OCI-LY3 (cell line): Measurements from ENCODE around the gene IRF2BP2.
A peak's percentile ranks its signal among the peaks of the same experiment; 100 is the strongest.

Source experiments
- H2AFZ ChIP-seq: fragments of 200-600, 300-600 bp; shearing (Covaris generic); 2 replicates; pipeline ENCODE4 v1.6.0; 2014; ENCODE audit warnings: antibody characterized with exemption, low read depth, low read length
- H3K27ac ChIP-seq: fragments of 200-600, 300-600 bp; sonication (generic); 2 replicates; pipeline ENCODE4 v1.5.1; 2014; ENCODE audit warnings: mild to moderate bottlenecking, low read length, moderate library complexity, mixed read lengths
- H3K27me3 ChIP-seq: fragments of 200-600, 300-600 bp; sonication (generic); 2 replicates; pipeline ENCODE4 v1.6.1; 2014; ENCODE audit warnings: low read depth, low read length, mixed read lengths
- H3K36me3 ChIP-seq: fragments of 200-600, 300-600 bp; sonication (generic); replicated peaks from 2 replicates; pipeline ENCODE3; 2014; ENCODE audit warnings: low read depth, low read length, mixed read lengths
- H3K4me1 ChIP-seq: fragments of 300-600, 200-600 bp; sonication (generic); 2 replicates; pipeline ENCODE4 v1.6.1; 2014; ENCODE audit warnings: low read length, mixed read lengths
- H3K4me2 ChIP-seq: fragments of 200-600, 300-600 bp; sonication (generic); 2 replicates; pipeline ENCODE4 v1.6.1; 2014; ENCODE audit warnings: low read length, mixed read lengths
- H3K4me3 ChIP-seq: fragments of 300-600, 200-600 bp; sonication (generic); 2 replicates; pipeline ENCODE4 v1.5.1; 2014; ENCODE audit warnings: antibody characterized with exemption, mild to moderate bottlenecking, low read length, moderate library complexity
- H3K79me2 ChIP-seq: fragments of 300-600, 200-600 bp; shearing (Covaris generic); 2 replicates; pipeline ENCODE4 v1.6.1; 2014; ENCODE audit warnings: mild to moderate bottlenecking, low read length, mixed read lengths
- H3K9ac ChIP-seq: fragments of 300-600, 200-600 bp; shearing (Covaris generic); 2 replicates; pipeline ENCODE4 v1.6.0; 2014; ENCODE audit warnings: mild to moderate bottlenecking, low read length, moderate library complexity
- H3K9me3 ChIP-seq: fragments of 200-600, 300-600 bp; shearing (Covaris generic); 2 replicates; pipeline ENCODE4 v1.6.1; 2014; ENCODE audit warnings: low read length, mixed read lengths; ENCODE audit not compliant: insufficient read depth
- H4K20me1 ChIP-seq: fragments of 200-600, 300-600 bp; sonication (generic); 2 replicates; pipeline ENCODE4 v1.6.1; 2016; ENCODE audit warnings: low read length, mixed read lengths; ENCODE audit not compliant: insufficient read depth
- EZH2phosphoT487 ChIP-seq: fragments of 200-600 bp; shearing (Covaris generic); IDR thresholded peaks from 2 replicates; pipeline ENCODE4 v1.6.1; 2018; ENCODE audit warnings: antibody characterized with exemption, mixed run types, low read depth
- TF ChIP-seq, protein P1 (sequence below): fragments of 200-600, 300-600 bp; sonication (generic); IDR thresholded peaks from 2 replicates; pipeline ENCODE4 v1.5.1; 2014; ENCODE audit warnings: antibody characterized with exemption, low read length, low read depth

IRF2BP2 gene

DNA sequence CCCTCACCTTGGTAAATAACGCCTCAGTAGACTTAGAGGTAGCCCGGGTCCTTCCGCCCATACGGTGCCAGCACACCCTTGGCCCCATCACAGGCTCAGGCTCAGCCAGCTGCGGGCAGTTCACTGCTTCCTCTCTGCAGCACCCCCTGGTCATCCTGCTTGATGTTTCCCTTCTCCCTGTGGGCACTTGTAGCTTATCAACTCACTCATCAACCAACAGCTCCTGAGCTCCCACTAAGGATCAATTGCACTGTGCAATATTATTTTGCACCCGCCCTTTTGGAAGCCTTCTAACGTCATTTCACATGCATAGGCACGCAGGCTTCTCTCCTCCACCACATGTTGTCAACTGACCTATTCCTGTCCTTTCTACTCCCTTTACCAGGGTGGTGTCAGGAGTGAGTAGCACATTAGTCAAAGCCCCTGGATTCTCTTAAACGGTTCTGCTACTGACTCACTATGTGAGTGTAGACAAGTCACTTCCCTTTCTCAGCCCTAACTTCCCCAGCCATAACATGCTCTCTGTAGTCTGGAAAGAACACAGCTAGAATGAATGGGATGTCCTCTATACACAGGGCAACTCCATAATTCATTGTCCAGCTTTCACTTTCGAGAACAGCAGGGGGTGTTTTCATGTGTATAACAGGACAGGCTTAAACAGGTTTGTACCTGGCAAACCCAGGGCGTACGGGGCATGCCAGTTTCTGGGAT is 47.1 kb upstream of the IRF2BP2 start:
- peak overlapping the region; percentile 14 for H3K4me2 ChIP-seq

GRCh38 chr1:234656070-234656895 is 46.3 kb upstream of the IRF2BP2 start:
- Histone ChIP-seq H3K9me3 (no peaks in the 10 kb centered on the region; the same call in 1 of the 2 replicates), H3K27ac (no peak overlapping the region), H3K79me2 (no peaks in the 10 kb centered on the region), H4K20me1 (no peaks in the 10 kb centered on the region), H3K36me3 (no peaks in the 10 kb centered on the region), H2AFZ (no peak overlapping the region), H3K4me3 (no peak overlapping the region), H3K4me2 (no peak overlapping the region), H3K9ac (no peak overlapping the region), H3K27me3 (peaks cover 7% of the 10 kb centered on the region; the same call in 1 of the 2 replicates), H3K4me1 (peaks cover 12% of the 10 kb centered on the region)
- no peak for TF ChIP-seq EZH2phosphoT487
- TF ChIP-seq, protein P1, sequence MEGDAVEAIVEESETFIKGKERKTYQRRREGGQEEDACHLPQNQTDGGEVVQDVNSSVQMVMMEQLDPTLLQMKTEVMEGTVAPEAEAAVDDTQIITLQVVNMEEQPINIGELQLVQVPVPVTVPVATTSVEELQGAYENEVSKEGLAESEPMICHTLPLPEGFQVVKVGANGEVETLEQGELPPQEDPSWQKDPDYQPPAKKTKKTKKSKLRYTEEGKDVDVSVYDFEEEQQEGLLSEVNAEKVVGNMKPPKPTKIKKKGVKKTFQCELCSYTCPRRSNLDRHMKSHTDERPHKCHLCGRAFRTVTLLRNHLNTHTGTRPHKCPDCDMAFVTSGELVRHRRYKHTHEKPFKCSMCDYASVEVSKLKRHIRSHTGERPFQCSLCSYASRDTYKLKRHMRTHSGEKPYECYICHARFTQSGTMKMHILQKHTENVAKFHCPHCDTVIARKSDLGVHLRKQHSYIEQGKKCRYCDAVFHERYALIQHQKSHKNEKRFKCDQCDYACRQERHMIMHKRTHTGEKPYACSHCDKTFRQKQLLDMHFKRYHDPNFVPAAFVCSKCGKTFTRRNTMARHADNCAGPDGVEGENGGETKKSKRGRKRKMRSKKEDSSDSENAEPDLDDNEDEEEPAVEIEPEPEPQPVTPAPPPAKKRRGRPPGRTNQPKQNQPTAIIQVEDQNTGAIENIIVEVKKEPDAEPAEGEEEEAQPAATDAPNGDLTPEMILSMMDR, result no peak

More for the DNA sequence above, 47.1 kb upstream of the IRF2BP2 start:
- H3K27me3 ChIP-seq, result peaks cover 13% of the 10 kb centered on the region; the same call in 1 of the 2 replicates
- no peak overlapping the region for H2AFZ ChIP-seq
- H3K4me3 ChIP-seq, result no peak overlapping the region
- H3K79me2 ChIP-seq, result no peaks in the 10 kb centered on the region
- H3K4me1 ChIP-seq, result peaks cover 12% of the 10 kb centered on the region
- no peaks in the 10 kb centered on the region for H3K36me3 ChIP-seq
- H4K20me1 ChIP-seq, result no peaks in the 10 kb centered on the region
- TF ChIP-seq, protein P1, result no peak
- no peak for TF ChIP-seq EZH2phosphoT487
- no peaks in the 10 kb centered on the region; the same call in 1 of the 2 replicates for H3K9me3 ChIP-seq
- H3K27ac ChIP-seq, result no peak overlapping the region
- H3K9ac ChIP-seq, result no peak overlapping the region

GRCh38 chr1:234655328-234656069 is 45.5 kb upstream of the IRF2BP2 start:
- H2AFZ ChIP-seq, result no peak overlapping the region
- H3K9ac ChIP-seq, result no peak overlapping the region
- H3K79me2 ChIP-seq, result no peaks in the 10 kb centered on the region
- no peaks in the 10 kb centered on the region for H4K20me1 ChIP-seq
- no peaks in the 10 kb centered on the region for H3K36me3 ChIP-seq
- H3K27me3 ChIP-seq, result peaks cover 7% of the 10 kb centered on the region; the same call in 1 of the 2 replicates
- H3K4me3 ChIP-seq, result no peak overlapping the region
- no peaks in the 10 kb centered on the region; the same call in 1 of the 2 replicates for H3K9me3 ChIP-seq
- no peak overlapping the region for H3K27ac ChIP-seq
- no peak overlapping the region for H3K4me2 ChIP-seq
- H3K4me1 ChIP-seq, result peaks cover 12% of the 10 kb centered on the region
- no peak for TF ChIP-seq EZH2phosphoT487
- TF ChIP-seq, protein P1, result no peak
